ENCODE data around the gene GYPA.
A peak's percentile ranks its signal among the peaks of the same experiment; 100 is the strongest.
"Not testable (repeated sequence)": the region's sequence is repeated elsewhere in the genome, so short reads cannot be mapped to it uniquely, and the experiment has no call there.

The GYPA gene

GRCh38 chr4:144090744-144091143 is 49.8 kb downstream of the GYPA start:
- H3K36me3 Mint-ChIP-seq (ENCODE audit: low read depth), result no peaks in the 10 kb centered on the region
- H3K27ac Mint-ChIP-seq, result no peak overlapping the region
- H3K27me3 Mint-ChIP-seq (ENCODE audit: low read depth), result no peaks in the 10 kb centered on the region
- H3K4me1 Mint-ChIP-seq, result peaks cover 6% of the 10 kb centered on the region
- TF ChIP-seq CTCF (IDR thresholded peaks at IDR 0.05; ENCODE audit: unreplicated experiment in 3 of 3), result no peak
- no peak overlapping the region for H3K4me3 Mint-ChIP-seq
- no peaks in the 10 kb centered on the region for H3K9me3 Mint-ChIP-seq

- H3K9me3 Mint-ChIP-seq; H3K27ac Mint-ChIP-seq; H3K4me3 Mint-ChIP-seq; H3K27me3 Mint-ChIP-seq (ENCODE audit: low read depth); H3K36me3 Mint-ChIP-seq (ENCODE audit: low read depth); H3K4me1 Mint-ChIP-seq: not testable (repeated sequence)
Observed at GRCh38 chr4:144082053-144082452, 58.5 kb downstream of the GYPA start.

- H3K36me3 Mint-ChIP-seq (ENCODE audit: low read depth); H3K9me3 Mint-ChIP-seq; H3K4me3 Mint-ChIP-seq; H3K4me1 Mint-ChIP-seq; H3K27ac Mint-ChIP-seq; H3K27me3 Mint-ChIP-seq (ENCODE audit: low read depth): not testable (repeated sequence)
Observed at GRCh38 chr4:144080135-144080534, 60.4 kb downstream of the GYPA start.

GRCh38 chr4:144078746-144079145 is 61.8 kb downstream of the GYPA start:
- not testable (repeated sequence) for H3K4me3 Mint-ChIP-seq; H3K9me3 Mint-ChIP-seq; H3K36me3 Mint-ChIP-seq (ENCODE audit: low read depth); H3K4me1 Mint-ChIP-seq; H3K27me3 Mint-ChIP-seq (ENCODE audit: low read depth); H3K27ac Mint-ChIP-seq

- H3K4me3 Mint-ChIP-seq; H3K36me3 Mint-ChIP-seq (ENCODE audit: low read depth); H3K27ac Mint-ChIP-seq; H3K4me1 Mint-ChIP-seq; H3K27me3 Mint-ChIP-seq (ENCODE audit: low read depth): not testable (repeated sequence)
- peaks cover 12% of the 10 kb centered on the region for H3K9me3 Mint-ChIP-seq
Observed at GRCh38 chr4:144061556-144061955, 79.0 kb downstream of the GYPA start.

GRCh38 chr4:144060234-144060859 is 80.2 kb downstream of the GYPA start:
- not testable (repeated sequence) for H3K4me1 Mint-ChIP-seq; H3K27me3 Mint-ChIP-seq (ENCODE audit: low read depth); H3K4me3 Mint-ChIP-seq; H3K36me3 Mint-ChIP-seq (ENCODE audit: low read depth)
- H3K9me3 Mint-ChIP-seq, result peaks cover 12% of the 10 kb centered on the region
- peak overlapping the region in 1 of 3 experiments; percentile 20 for H3K27ac Mint-ChIP-seq
